GM23338 (cell line): ENCODE data around the gene DCT. TPM values are rescaled to one million over a fixed set of nuclear protein-coding genes. Genes with fewer than 3 reads are reported as not detected.
"Not testable (repeated sequence)": the region's sequence is repeated elsewhere in the genome, so short reads cannot be mapped to it uniquely, and the experiment has no call there.

Experiments
- ATAC-seq: fragments of 200-7000 bp; cut with Tn5 transposase; 3 replicates; pipeline ENCODE4 v1.9.1; 2020
- DNase-seq: peaks from one replicate; pipeline ENCODE4 v3.0.0-alpha.2; 2015; ENCODE audit warnings: low spot score
- H2AFZ ChIP-seq: fragments of 200-600 bp; sonication (generic); 2 replicates; pipeline ENCODE4 v1.8.0; 2016; ENCODE audit warnings: antibody characterized with exemption, mild to moderate bottlenecking, moderate library complexity
- H3F3A ChIP-seq: fragments of 200-600 bp; sonication (generic); replicated peaks from 2 replicates; pipeline ENCODE4 v1.8.0; 2017; ENCODE audit warnings: antibody characterized with exemption, mixed run types, low read depth
- H3K27ac ChIP-seq: fragments of 200-600 bp; sonication (generic); 2 replicates; pipeline ENCODE4 v1.6.1; 2016; ENCODE audit warnings: low read depth
- H3K27me3 ChIP-seq: fragments of 200-600 bp; sonication (generic); 2 replicates; pipeline ENCODE4 v1.8.0; 2016; ENCODE audit warnings: mild to moderate bottlenecking, mixed run types, moderate library complexity; ENCODE audit not compliant: insufficient read depth
- H3K36me3 ChIP-seq: fragments of 200-600 bp; sonication (generic); 2 replicates; pipeline ENCODE4 v1.8.0; 2016; ENCODE audit warnings: mild to moderate bottlenecking; ENCODE audit not compliant: insufficient read depth
- H3K4me1 ChIP-seq: fragments of 200-600 bp; sonication (generic); 2 replicates; pipeline ENCODE4 v1.8.0; 2016; ENCODE audit warnings: mild to moderate bottlenecking, moderate library complexity; ENCODE audit not compliant: insufficient read depth
- H3K4me2 ChIP-seq: fragments of 200-600 bp; sonication (generic); 2 replicates; pipeline ENCODE4 v1.7.1; 2017; ENCODE audit warnings: mixed run types
- H3K4me3 ChIP-seq: fragments of 200-600 bp; sonication (generic); 2 replicates; pipeline ENCODE4 v1.6.1; 2016; ENCODE audit warnings: mixed run types
- H3K79me2 ChIP-seq: fragments of 200-600 bp; sonication (generic); replicated peaks from 2 replicates; pipeline ENCODE4 v1.8.0; 2017; ENCODE audit warnings: mild to moderate bottlenecking; ENCODE audit not compliant: insufficient read depth
- H3K9me2 ChIP-seq: fragments of 200-600 bp; sonication (generic); 2 replicates; pipeline ENCODE4 v1.8.0; 2017; ENCODE audit not compliant: insufficient read depth
- H4K20me1 ChIP-seq: fragments of 200-600 bp; sonication (generic); replicated peaks from 2 replicates; pipeline ENCODE4 v1.8.0; 2017; ENCODE audit warnings: mild to moderate bottlenecking; ENCODE audit not compliant: insufficient read depth
- H3K27ac Mint-ChIP-seq: 2 replicates; pipeline ENCODE4 v1.8.0; 2020; ENCODE audit warnings: inconsistent platforms, mild to moderate bottlenecking, moderate library complexity, mixed read lengths
- H3K27me3 Mint-ChIP-seq: 3 replicates; pipeline ENCODE4 v1.8.0; 2022; ENCODE audit warnings: low read depth, mild to moderate bottlenecking, moderate library complexity, mixed read lengths, inconsistent platforms; ENCODE audit not compliant: insufficient read depth, poor library complexity
- H3K36me3 Mint-ChIP-seq: 3 replicates; pipeline ENCODE4 v1.8.0; 2021; ENCODE audit warnings: low read depth, mild to moderate bottlenecking, inconsistent platforms, moderate library complexity, mixed read lengths
- H3K4me1 Mint-ChIP-seq: 3 replicates; pipeline ENCODE4 v1.8.0; 2020; ENCODE audit warnings: mild to moderate bottlenecking, inconsistent platforms, mixed read lengths
- H3K4me3 Mint-ChIP-seq: 3 replicates; pipeline ENCODE4 v1.8.0; 2021; ENCODE audit warnings: moderate library complexity, mild to moderate bottlenecking, inconsistent platforms, mixed read lengths
- H3K9me3 Mint-ChIP-seq: 3 replicates; pipeline ENCODE4 v1.8.0; 2020; ENCODE audit warnings: moderate library complexity, mild to moderate bottlenecking, inconsistent platforms, mixed read lengths
- CREB1 ChIP-seq: fragments of 250-450 bp; sonication (Bioruptor Pico); IDR thresholded peaks from 2 replicates; pipeline ENCODE4 v1.5.0; 2020; ENCODE audit warnings: low read depth, mild to moderate bottlenecking, moderate library complexity
- EZH2 ChIP-seq: fragments of 200-600 bp; sonication (generic); IDR thresholded peaks from one replicate; pipeline ENCODE4 v1.8.0; 2017; ENCODE audit warnings: antibody characterized with exemption, mild to moderate bottlenecking, low read depth; ENCODE audit not compliant: unreplicated experiment
- EZH2phosphoT487 ChIP-seq: fragments of 200-600 bp; sonication (generic); IDR thresholded peaks from one replicate; pipeline ENCODE4 v1.8.1; 2018; ENCODE audit warnings: antibody characterized with exemption; ENCODE audit not compliant: unreplicated experiment
- JUNB ChIP-seq: IDR thresholded peaks from one replicate; pipeline ENCODE4 v1.6.1; 2016; ENCODE audit warnings: antibody characterized with exemption; ENCODE audit not compliant: unreplicated experiment
- NANOG ChIP-seq: IDR thresholded peaks from 2 replicates; pipeline ENCODE4 v1.6.1; 2016; ENCODE audit warnings: antibody characterized with exemption, borderline replicate concordance
- POLR2AphosphoS5 ChIP-seq: IDR thresholded peaks from 2 replicates; pipeline ENCODE4 v1.6.1; 2016; ENCODE audit warnings: antibody characterized with exemption, low read depth
- STAT1 ChIP-seq: IDR thresholded peaks from one replicate; pipeline ENCODE4 v1.6.1; 2016; ENCODE audit warnings: antibody characterized with exemption; ENCODE audit not compliant: unreplicated experiment
- ZNF114 ChIP-seq: fragments of 250-450 bp; sonication (Bioruptor Pico); IDR thresholded peaks from 2 replicates; pipeline ENCODE4 v1.5.0; 2020; ENCODE audit warnings: mild to moderate bottlenecking, moderate library complexity
- ZNF331 ChIP-seq: fragments of 250-450 bp; sonication (Bioruptor Pico); IDR thresholded peaks from 2 replicates; pipeline ENCODE4 v1.5.0; 2020; ENCODE audit warnings: low read depth, mild to moderate bottlenecking, moderate library complexity
- polyA plus RNA-seq: library from polyadenylated mRNA; unstranded; fragments of >200 nt; fragmentation: Nextera tagmentation; extraction: Ambion mirVana; gene quantifications from 2 replicates; pipeline ENCODE4 v1.2.1, GENCODE V29; 2016
- total RNA-seq: library from RNA; depleted of rRNA; stranded (reverse); fragments of >200 nt; shearing (Covaris generic); gene quantifications from 2 replicates; pipeline ENCODE4 v1.2.3, GENCODE V29; 2014
- TF ChIP-seq, protein P1 (sequence below): IDR thresholded peaks from 2 replicates; pipeline ENCODE4 v1.6.1; 2016; ENCODE audit warnings: antibody characterized with exemption
- TF ChIP-seq, protein P2 (sequence below): IDR thresholded peaks from one replicate; pipeline ENCODE4 v1.6.1; 2018; ENCODE audit warnings: antibody characterized with exemption; ENCODE audit not compliant: unreplicated experiment
- TF ChIP-seq, protein P3 (sequence below), 2 experiments: fragments of 200-600 bp in 1 of 2; sonication (generic) in 1 of 2; conservative IDR thresholded peaks; 2 replicates each; pipeline versions ENCODE4 v1.5.1 to v1.6.1; 2016 to 2017; ENCODE audit warnings: antibody characterized with exemption in 2 of 2, low read depth in 2 of 2, mild to moderate bottlenecking in 2 of 2, moderate library complexity in 1 of 2

DCT gene
- total and polyA plus RNA-seq, 2 experiments from 2014 or later: 0.14 TPM; not detected in 1

DNA sequence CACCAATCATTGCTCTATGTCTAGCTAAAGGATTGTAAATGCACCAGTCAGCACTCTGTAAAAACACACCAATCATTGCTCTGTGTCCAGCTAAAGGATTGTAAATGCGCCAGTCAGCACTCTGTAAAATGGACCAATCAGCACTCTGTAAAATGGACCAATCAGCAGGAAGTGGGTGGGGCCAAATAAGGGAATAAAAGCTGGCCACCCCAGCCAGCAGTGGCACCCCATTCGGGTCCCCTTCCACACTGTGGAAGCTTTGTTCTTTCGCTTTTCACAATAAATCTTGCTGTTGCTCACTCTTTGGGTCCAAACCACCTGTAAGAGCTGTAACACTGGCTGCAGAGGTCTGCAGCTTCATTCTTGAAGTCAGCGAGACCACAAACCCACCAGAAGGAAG is 19.3 kb upstream of the DCT start:
- not testable (repeated sequence) for H2AFZ ChIP-seq, H3F3A ChIP-seq, H3K36me3 Mint-ChIP-seq, H3K27me3 ChIP-seq, H3K79me2 ChIP-seq, H3K4me2 ChIP-seq, H3K36me3 ChIP-seq, H3K9me2 ChIP-seq, H3K27me3 Mint-ChIP-seq, H3K27ac ChIP-seq, H3K4me1 Mint-ChIP-seq, H3K4me1 ChIP-seq, H3K4me3 ChIP-seq, DNase-seq, ATAC-seq, H4K20me1 ChIP-seq, H3K9me3 Mint-ChIP-seq, H3K4me3 Mint-ChIP-seq, H3K27ac Mint-ChIP-seq

DNA sequence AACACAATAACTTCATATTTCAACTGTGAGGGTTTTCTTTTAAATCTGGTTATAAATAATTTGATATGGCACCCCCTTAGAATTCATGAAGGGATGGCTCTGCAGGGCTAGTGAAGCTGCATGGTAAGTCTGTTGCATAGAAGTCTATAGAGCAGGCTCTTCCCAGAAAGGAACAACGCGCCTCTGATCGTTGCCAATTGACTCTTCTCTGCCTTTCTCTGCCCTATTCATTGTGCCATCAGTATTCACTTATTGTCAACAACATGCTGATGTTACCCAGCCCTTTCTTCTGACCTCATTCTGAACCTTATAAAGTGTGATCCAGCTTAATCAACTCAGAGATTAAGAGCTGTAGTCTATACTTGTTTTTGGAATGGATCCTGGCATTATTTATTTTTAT is 16.3 kb upstream of the DCT start:
- no peaks in the 10 kb centered on the region for H3K36me3 ChIP-seq
- peaks cover 3% of the 10 kb centered on the region; the same call in 1 of the 2 replicates for H3K9me2 ChIP-seq
- no peak overlapping the region for H3K4me3 ChIP-seq
- no peaks in the 10 kb centered on the region for H3K79me2 ChIP-seq
- H3K4me2 ChIP-seq: no peak overlapping the region
- peaks cover 4% of the 10 kb centered on the region; the same call in 1 of the 2 replicates for H3K4me1 ChIP-seq
- DNase-seq (no peak), ATAC-seq (no peak)
- H3K4me1 Mint-ChIP-seq: no peaks in the 10 kb centered on the region; the same call in 1 of the 3 replicates
- no peak overlapping the region for H2AFZ ChIP-seq
- H3K36me3 Mint-ChIP-seq: no peaks in the 10 kb centered on the region
- H4K20me1 ChIP-seq: no peaks in the 10 kb centered on the region
- H3K4me3 Mint-ChIP-seq: no peak overlapping the region
- H3K9me3 Mint-ChIP-seq: 0 out of 3 replicates have a peak, but pooled peaks cover 4% of the 10 kb centered on the region
- no peaks in the 10 kb centered on the region for H3K27me3 ChIP-seq
- H3F3A ChIP-seq: no peaks in the 10 kb centered on the region
- H3K27ac ChIP-seq: no peak overlapping the region
- H3K27ac Mint-ChIP-seq: no peak overlapping the region
- H3K27me3 Mint-ChIP-seq: no peaks in the 10 kb centered on the region
- TF ChIP-seq, protein P1, sequence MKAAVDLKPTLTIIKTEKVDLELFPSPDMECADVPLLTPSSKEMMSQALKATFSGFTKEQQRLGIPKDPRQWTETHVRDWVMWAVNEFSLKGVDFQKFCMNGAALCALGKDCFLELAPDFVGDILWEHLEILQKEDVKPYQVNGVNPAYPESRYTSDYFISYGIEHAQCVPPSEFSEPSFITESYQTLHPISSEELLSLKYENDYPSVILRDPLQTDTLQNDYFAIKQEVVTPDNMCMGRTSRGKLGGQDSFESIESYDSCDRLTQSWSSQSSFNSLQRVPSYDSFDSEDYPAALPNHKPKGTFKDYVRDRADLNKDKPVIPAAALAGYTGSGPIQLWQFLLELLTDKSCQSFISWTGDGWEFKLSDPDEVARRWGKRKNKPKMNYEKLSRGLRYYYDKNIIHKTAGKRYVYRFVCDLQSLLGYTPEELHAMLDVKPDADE: no peak
- TF ChIP-seq EZH2phosphoT487 (no peak), JUNB (no peak), POLR2AphosphoS5 (no peak), ZNF114 (CRISPR knock-in tag) (no peak), EZH2 (no peak), CREB1 (no peak), ZNF331 (no peak), STAT1 (no peak), NANOG (no peak)
- TF ChIP-seq, protein P2, sequence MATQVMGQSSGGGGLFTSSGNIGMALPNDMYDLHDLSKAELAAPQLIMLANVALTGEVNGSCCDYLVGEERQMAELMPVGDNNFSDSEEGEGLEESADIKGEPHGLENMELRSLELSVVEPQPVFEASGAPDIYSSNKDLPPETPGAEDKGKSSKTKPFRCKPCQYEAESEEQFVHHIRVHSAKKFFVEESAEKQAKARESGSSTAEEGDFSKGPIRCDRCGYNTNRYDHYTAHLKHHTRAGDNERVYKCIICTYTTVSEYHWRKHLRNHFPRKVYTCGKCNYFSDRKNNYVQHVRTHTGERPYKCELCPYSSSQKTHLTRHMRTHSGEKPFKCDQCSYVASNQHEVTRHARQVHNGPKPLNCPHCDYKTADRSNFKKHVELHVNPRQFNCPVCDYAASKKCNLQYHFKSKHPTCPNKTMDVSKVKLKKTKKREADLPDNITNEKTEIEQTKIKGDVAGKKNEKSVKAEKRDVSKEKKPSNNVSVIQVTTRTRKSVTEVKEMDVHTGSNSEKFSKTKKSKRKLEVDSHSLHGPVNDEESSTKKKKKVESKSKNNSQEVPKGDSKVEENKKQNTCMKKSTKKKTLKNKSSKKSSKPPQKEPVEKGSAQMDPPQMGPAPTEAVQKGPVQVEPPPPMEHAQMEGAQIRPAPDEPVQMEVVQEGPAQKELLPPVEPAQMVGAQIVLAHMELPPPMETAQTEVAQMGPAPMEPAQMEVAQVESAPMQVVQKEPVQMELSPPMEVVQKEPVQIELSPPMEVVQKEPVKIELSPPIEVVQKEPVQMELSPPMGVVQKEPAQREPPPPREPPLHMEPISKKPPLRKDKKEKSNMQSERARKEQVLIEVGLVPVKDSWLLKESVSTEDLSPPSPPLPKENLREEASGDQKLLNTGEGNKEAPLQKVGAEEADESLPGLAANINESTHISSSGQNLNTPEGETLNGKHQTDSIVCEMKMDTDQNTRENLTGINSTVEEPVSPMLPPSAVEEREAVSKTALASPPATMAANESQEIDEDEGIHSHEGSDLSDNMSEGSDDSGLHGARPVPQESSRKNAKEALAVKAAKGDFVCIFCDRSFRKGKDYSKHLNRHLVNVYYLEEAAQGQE: no peak
- TF ChIP-seq, protein P3, sequence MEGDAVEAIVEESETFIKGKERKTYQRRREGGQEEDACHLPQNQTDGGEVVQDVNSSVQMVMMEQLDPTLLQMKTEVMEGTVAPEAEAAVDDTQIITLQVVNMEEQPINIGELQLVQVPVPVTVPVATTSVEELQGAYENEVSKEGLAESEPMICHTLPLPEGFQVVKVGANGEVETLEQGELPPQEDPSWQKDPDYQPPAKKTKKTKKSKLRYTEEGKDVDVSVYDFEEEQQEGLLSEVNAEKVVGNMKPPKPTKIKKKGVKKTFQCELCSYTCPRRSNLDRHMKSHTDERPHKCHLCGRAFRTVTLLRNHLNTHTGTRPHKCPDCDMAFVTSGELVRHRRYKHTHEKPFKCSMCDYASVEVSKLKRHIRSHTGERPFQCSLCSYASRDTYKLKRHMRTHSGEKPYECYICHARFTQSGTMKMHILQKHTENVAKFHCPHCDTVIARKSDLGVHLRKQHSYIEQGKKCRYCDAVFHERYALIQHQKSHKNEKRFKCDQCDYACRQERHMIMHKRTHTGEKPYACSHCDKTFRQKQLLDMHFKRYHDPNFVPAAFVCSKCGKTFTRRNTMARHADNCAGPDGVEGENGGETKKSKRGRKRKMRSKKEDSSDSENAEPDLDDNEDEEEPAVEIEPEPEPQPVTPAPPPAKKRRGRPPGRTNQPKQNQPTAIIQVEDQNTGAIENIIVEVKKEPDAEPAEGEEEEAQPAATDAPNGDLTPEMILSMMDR (conservative IDR thresholded peaks at IDR 0.05; ENCODE audit: low read depth in 2 of 2): no peak
